Measurements from ENCODE around the gene DCAF8L2. TPM values are rescaled to one million over a fixed set of nuclear protein-coding genes. Genes with fewer than 3 reads are reported as not detected.

Gene DCAF8L2
- total RNA-seq, 2 donors from 2014 or later: not detected

DNA sequence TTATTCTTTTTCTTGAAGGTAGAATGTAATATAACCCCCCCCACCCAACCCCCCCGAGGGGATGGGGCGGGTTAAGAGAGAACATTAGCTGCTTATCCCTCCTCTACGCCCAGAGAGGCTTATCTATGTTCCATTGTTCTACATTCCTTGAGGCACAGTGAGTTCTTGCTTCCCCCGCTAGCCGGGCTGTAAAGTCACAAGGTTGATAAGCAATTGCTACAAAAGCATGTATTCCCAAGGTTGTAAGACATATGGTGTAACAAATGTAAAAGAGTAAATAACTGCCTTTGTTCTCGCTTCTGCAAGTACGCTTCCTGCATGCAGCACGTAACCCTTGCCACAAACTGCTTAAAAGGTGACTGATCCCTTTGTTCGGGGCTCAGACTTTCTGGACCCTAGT, 8.2 kb downstream of the DCAF8L2 start:
- no peak overlapping the region for H3K27ac ChIP-seq
- TF ChIP-seq, protein P1, sequence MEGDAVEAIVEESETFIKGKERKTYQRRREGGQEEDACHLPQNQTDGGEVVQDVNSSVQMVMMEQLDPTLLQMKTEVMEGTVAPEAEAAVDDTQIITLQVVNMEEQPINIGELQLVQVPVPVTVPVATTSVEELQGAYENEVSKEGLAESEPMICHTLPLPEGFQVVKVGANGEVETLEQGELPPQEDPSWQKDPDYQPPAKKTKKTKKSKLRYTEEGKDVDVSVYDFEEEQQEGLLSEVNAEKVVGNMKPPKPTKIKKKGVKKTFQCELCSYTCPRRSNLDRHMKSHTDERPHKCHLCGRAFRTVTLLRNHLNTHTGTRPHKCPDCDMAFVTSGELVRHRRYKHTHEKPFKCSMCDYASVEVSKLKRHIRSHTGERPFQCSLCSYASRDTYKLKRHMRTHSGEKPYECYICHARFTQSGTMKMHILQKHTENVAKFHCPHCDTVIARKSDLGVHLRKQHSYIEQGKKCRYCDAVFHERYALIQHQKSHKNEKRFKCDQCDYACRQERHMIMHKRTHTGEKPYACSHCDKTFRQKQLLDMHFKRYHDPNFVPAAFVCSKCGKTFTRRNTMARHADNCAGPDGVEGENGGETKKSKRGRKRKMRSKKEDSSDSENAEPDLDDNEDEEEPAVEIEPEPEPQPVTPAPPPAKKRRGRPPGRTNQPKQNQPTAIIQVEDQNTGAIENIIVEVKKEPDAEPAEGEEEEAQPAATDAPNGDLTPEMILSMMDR (IDR thresholded peaks at IDR 0.05): no peak
- DNase-seq (ENCODE audit: low spot score) (no peak), ATAC-seq (ENCODE audit: insufficient number of reproducible peaks, low FRiP score, low read depth) (no peak)
- H3K27me3 ChIP-seq (replicated peaks; ENCODE audit: insufficient read depth): no peaks in the 10 kb centered on the region
- H3K4me1 ChIP-seq (ENCODE audit: control insufficient read depth in 1 of 2, low read depth in 2 of 2): no peaks in the 10 kb centered on the region
- H3K9me3 ChIP-seq: no peaks in the 10 kb centered on the region
- H3K36me3 ChIP-seq: no peaks in the 10 kb centered on the region
- H3K4me3 ChIP-seq: no peak overlapping the region

DNA sequence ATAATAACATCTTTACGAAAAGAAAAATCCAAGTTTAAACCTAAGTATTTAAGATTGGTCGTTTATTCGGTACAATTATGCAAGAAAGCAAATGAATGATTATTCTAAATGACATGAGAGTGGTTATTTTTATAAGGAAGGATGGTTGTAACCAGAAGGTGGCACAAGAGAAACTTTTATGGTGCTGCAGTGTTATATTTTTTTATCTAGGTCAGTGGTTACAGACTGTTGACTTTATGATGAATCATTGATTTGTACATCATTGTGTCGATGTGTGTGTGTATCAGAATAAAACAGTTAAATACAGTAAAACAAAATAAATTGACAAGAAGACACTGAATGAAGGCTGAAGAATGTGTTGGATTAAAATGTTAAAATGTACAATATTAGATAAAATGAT, 9.8 kb downstream of the DCAF8L2 start:
- Histone ChIP-seq H3K36me3 (no peaks in the 10 kb centered on the region), H3K27me3 (replicated peaks; ENCODE audit: insufficient read depth) (no peaks in the 10 kb centered on the region), H3K4me1 (ENCODE audit: control insufficient read depth in 1 of 2, low read depth in 2 of 2) (no peaks in the 10 kb centered on the region), H3K9me3 (no peaks in the 10 kb centered on the region), H3K4me3 (no peak overlapping the region), H3K27ac (no peak overlapping the region)
- no peak for DNase-seq (ENCODE audit: low spot score)
- TF ChIP-seq, protein P1 (IDR thresholded peaks at IDR 0.05): no peak
- no peak for ATAC-seq (ENCODE audit: insufficient number of reproducible peaks, low FRiP score, low read depth)

DNA sequence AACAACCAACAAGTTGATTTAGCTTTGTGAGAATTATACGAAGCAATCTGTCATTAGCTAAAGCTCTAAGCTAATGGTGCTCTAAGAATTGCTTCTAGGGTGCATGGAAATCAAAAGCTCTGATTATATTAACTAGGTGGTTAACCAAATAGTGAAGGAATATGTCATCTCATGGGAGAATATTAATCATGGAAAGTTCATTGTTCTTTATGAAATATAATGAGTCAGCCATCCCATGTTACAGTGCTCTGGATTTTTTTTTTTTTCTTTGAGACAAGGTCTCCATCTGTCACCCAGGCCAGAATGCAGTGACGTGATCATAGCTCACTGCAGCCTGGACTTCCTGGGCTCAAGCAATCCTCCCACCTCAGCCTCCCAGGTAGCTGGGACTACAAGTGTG, 10.5 kb downstream of the DCAF8L2 start:
- Histone ChIP-seq H3K27me3 (replicated peaks; ENCODE audit: insufficient read depth) (no peaks in the 10 kb centered on the region), H3K27ac (no peak overlapping the region), H3K36me3 (no peaks in the 10 kb centered on the region), H3K4me1 (ENCODE audit: control insufficient read depth in 1 of 2, low read depth in 2 of 2) (no peaks in the 10 kb centered on the region), H3K9me3 (no peaks in the 10 kb centered on the region), H3K4me3 (no peak overlapping the region)
- DNase-seq (ENCODE audit: low spot score) (no peak), ATAC-seq (ENCODE audit: insufficient number of reproducible peaks, low FRiP score, low read depth) (no peak)
- TF ChIP-seq, protein P1 (IDR thresholded peaks at IDR 0.05): no peak

DNA sequence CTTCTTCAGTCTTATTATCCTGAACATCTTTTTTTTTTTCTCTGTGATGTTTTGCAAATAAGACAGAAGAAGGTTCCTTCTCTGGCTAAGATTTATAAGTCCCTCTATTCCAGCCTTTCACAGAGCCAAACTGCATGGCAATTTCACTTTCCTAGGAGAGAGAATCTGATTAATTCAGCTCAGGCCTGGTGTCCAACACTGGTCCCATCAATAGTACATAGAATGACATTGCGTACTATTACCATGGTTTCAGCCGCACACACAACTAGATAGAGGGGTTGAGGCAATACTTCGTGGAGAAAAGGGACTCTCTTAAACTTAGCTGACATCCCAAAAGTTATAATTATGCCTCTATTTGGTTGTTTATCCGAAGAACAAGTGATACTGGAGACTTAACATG, 18.5 kb downstream of the DCAF8L2 start:
- Histone ChIP-seq H3K36me3 (no peaks in the 10 kb centered on the region), H3K4me3 (no peak overlapping the region), H3K9me3 (no peaks in the 10 kb centered on the region), H3K27me3 (replicated peaks; ENCODE audit: insufficient read depth) (no peaks in the 10 kb centered on the region), H3K27ac (no peak overlapping the region), H3K4me1 (ENCODE audit: control insufficient read depth in 1 of 2, low read depth in 2 of 2) (no peaks in the 10 kb centered on the region)
- TF ChIP-seq, protein P1 (IDR thresholded peaks at IDR 0.05): no peak
- ATAC-seq (ENCODE audit: insufficient number of reproducible peaks, low FRiP score, low read depth) (no peak), DNase-seq (ENCODE audit: low spot score) (no peak)

DNA sequence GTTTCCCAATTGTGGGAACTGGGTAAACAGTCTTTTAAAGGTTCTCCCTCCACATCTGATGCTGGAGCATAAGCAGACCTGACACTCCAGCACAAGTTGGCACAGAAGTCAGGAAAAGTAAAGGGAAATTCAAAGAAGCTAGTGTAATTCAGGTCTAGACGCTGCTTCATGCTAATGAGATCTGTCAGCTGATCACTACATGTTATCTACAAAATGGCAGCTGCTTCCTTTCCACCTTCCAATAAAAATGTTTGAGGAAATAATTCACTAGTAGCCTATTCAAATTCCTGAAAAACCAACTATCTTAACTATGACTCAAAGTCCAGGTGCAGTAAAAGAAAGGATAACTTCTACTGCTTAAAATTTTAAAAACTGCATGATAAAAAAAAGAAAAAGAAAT, 29.3 kb downstream of the DCAF8L2 start:
- no peaks in the 10 kb centered on the region for H3K36me3 ChIP-seq
- no peak overlapping the region for H3K4me3 ChIP-seq
- no peaks in the 10 kb centered on the region for H3K27me3 ChIP-seq (replicated peaks; ENCODE audit: insufficient read depth)
- TF ChIP-seq, protein P1 (IDR thresholded peaks at IDR 0.05): no peak
- H3K4me1 ChIP-seq (ENCODE audit: control insufficient read depth in 1 of 2, low read depth in 2 of 2): no peaks in the 10 kb centered on the region
- DNase-seq (ENCODE audit: low spot score) (no peak), ATAC-seq (ENCODE audit: insufficient number of reproducible peaks, low FRiP score, low read depth) (no peak)
- H3K9me3 ChIP-seq: no peaks in the 10 kb centered on the region
- H3K27ac ChIP-seq: no peak overlapping the region
